ENCODE data around the gene CDK14.

The CDK14 gene

DNA sequence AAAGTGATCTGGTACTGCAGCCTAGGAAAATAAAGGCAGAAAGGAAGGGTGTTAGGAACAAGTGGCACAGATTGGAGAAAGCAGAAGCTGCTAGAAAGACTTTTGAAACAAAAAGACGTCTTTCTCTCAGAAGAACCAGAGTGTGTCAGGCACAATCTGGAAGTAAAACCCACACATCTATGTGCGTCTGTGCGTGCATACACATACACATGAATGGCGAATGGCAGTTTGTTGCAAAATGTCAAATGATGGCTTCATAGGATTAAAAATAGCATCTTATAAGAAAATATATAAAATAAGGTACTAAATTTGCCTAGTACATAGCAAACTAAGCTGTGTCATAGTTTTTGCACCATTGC lies 246.3 kb downstream of the CDK14 start:
- peaks cover 11% of the 10 kb centered on the region for H3K36me3 Mint-ChIP-seq (ENCODE audit: low read depth)
- H3K27me3 Mint-ChIP-seq, result no peaks in the 10 kb centered on the region
- H3K4me3 Mint-ChIP-seq, result no peak overlapping the region
- no peak overlapping the region for H3K27ac Mint-ChIP-seq
- intact Hi-C loops (cut with micrococcal nuclease), result no loop called here
- peaks cover 5% of the 10 kb centered on the region for H3K4me1 Mint-ChIP-seq (ENCODE audit: low read depth)
- peaks cover 18% of the 10 kb centered on the region for H3K9me3 Mint-ChIP-seq

DNA sequence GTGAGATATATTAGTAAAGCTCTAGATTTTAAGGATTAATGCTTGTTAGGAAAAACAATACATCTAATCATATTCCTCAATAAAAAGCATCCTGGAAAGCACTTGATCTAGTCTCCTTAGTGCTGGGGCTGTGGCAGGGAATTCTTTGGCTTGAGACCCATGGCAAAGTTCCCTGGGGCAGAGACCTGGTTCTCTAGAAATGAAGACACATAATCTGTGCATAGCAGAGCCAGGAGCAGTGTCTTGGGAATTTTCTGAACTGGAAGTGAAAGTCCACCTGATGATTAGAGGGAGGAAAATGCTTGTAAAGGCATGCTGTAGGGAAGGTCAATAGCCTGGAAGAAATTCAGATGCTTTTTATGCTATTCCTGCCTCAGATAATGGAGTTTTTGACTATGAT lies 247.4 kb downstream of the CDK14 start:
- H3K4me3 Mint-ChIP-seq, result no peak overlapping the region
- H3K27ac Mint-ChIP-seq, result no peak overlapping the region
- H3K36me3 Mint-ChIP-seq (ENCODE audit: low read depth), result peaks cover 6% of the 10 kb centered on the region
- H3K4me1 Mint-ChIP-seq (ENCODE audit: low read depth), result peaks cover 5% of the 10 kb centered on the region
- intact Hi-C loops (cut with micrococcal nuclease), result no loop called here
- no peaks in the 10 kb centered on the region for H3K27me3 Mint-ChIP-seq
- peaks cover 8% of the 10 kb centered on the region for H3K9me3 Mint-ChIP-seq

DNA sequence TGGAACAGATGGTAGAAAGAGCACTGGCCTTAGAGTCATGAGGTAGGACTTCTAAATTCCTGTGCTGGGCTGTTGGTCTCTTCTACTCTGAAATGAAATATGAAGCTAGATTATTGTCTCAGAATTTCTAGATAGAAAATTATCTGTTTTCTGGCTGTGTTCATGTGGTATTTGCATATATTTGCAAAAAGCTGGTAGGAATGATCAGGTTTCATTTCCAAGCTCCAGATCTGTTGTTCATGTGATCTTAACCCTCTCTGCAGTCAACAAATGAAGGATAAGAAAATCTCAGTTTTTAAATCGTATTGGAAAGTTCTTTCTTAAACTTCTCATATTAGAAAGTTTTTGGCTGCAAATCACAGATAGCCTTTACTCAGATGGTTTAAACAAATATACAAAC lies 248.3 kb downstream of the CDK14 start:
- peaks cover 5% of the 10 kb centered on the region for H3K4me1 Mint-ChIP-seq (ENCODE audit: low read depth)
- H3K27me3 Mint-ChIP-seq, result no peaks in the 10 kb centered on the region
- no peak overlapping the region for H3K4me3 Mint-ChIP-seq
- H3K36me3 Mint-ChIP-seq (ENCODE audit: low read depth), result no peaks in the 10 kb centered on the region
- H3K9me3 Mint-ChIP-seq, result no peaks in the 10 kb centered on the region
- H3K27ac Mint-ChIP-seq, result no peak overlapping the region
- intact Hi-C loops (cut with micrococcal nuclease), result no loop called here

DNA sequence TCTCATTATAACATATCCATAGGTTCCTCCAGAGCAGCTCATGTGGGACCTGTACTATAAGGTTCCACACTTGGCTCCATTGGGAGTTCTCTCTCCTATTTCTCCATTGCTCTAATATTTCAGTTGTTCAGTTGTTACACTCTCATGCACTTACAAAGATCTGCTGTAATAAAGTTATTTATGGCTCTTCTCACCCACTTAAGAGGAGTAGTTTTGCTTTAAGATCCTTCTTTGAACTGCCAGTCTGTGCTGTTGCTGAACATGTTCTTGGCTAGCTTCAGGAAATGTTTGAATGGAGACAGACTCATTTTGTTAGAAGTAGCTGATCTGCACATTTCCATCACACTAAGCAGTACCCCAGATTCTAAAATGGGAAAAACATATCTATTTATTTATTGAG lies 250.1 kb downstream of the CDK14 start:
- Mint-ChIP-seq H3K36me3 (ENCODE audit: low read depth) (no peaks in the 10 kb centered on the region), H3K9me3 (no peaks in the 10 kb centered on the region), H3K27me3 (no peaks in the 10 kb centered on the region), H3K4me1 (ENCODE audit: low read depth) (peaks cover 5% of the 10 kb centered on the region), H3K27ac (no peak overlapping the region), H3K4me3 (no peak overlapping the region)
- intact Hi-C loops (cut with micrococcal nuclease), result no loop called here

DNA sequence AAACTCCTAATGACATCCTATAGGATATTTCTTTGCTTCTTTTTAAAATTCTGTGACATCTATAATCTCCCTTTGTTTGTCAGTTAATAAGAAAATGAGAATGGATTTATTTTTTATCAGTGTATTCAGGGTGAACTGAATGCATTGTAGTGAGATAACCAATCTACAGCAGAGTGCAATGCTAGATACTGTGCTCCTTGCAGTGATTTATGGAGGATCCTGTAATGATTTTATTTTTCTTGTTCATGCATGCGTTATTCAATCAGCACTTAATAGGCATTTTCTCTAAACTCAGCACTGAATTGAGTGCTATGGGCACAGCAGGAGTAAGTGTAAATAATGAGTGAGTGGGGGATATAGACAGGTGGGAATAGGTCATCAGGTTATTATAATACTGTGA lies 253.9 kb downstream of the CDK14 start:
- intact Hi-C loops (cut with micrococcal nuclease), result no loop called here
- Mint-ChIP-seq H3K36me3 (ENCODE audit: low read depth) (no peaks in the 10 kb centered on the region), H3K27me3 (no peaks in the 10 kb centered on the region), H3K9me3 (no peaks in the 10 kb centered on the region), H3K27ac (no peak overlapping the region), H3K4me1 (ENCODE audit: low read depth) (no peaks in the 10 kb centered on the region), H3K4me3 (no peak overlapping the region)

DNA sequence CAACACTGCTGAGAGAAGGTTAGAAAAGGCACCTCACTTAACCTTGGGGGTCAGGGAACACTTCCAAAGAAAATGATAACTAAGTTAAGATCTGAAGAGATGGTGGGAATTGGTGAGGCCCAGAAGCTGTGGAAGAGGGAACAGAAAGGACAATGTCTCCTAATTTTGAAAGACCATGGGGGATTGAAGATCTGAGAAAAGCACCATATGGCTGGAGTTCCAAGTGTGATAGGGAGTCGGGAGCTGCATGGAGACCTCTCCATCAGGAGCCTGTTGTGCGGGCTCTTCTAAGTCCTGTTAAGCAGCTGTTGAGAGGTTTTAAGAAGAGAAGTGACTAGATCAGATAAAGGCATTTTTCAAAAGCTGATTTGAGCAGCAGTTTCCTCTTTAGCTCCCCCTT lies 254.3 kb downstream of the CDK14 start:
- intact Hi-C loops (cut with micrococcal nuclease), result no loop called here
- H3K4me1 Mint-ChIP-seq (ENCODE audit: low read depth), result no peaks in the 10 kb centered on the region
- H3K36me3 Mint-ChIP-seq (ENCODE audit: low read depth), result no peaks in the 10 kb centered on the region
- no peak overlapping the region for H3K27ac Mint-ChIP-seq
- no peaks in the 10 kb centered on the region for H3K27me3 Mint-ChIP-seq
- no peaks in the 10 kb centered on the region for H3K9me3 Mint-ChIP-seq
- H3K4me3 Mint-ChIP-seq, result no peak overlapping the region

DNA sequence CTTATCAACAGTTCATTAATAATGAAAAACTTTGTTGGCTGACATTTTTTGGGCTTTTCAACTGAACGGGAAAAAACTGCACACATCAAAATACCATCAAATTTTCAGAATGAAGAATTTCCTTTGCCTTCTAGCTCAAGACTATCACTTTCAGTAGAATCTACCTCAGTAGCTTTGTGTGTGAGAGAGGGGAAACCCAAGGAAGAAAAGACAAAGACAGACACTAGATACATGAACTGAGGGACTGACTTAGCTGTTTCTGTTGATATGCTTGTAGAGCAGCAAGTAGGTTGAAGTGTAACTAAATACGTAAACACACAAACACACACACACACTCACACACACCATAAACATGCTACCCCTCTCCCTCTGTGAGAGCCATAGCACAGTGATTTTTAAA lies 257.1 kb downstream of the CDK14 start:
- Mint-ChIP-seq H3K27me3 (no peaks in the 10 kb centered on the region), H3K36me3 (ENCODE audit: low read depth) (no peaks in the 10 kb centered on the region), H3K4me3 (no peak overlapping the region), H3K27ac (no peak overlapping the region), H3K4me1 (ENCODE audit: low read depth) (no peaks in the 10 kb centered on the region), H3K9me3 (no peaks in the 10 kb centered on the region)
- intact Hi-C loops (cut with micrococcal nuclease), result no loop called here

DNA sequence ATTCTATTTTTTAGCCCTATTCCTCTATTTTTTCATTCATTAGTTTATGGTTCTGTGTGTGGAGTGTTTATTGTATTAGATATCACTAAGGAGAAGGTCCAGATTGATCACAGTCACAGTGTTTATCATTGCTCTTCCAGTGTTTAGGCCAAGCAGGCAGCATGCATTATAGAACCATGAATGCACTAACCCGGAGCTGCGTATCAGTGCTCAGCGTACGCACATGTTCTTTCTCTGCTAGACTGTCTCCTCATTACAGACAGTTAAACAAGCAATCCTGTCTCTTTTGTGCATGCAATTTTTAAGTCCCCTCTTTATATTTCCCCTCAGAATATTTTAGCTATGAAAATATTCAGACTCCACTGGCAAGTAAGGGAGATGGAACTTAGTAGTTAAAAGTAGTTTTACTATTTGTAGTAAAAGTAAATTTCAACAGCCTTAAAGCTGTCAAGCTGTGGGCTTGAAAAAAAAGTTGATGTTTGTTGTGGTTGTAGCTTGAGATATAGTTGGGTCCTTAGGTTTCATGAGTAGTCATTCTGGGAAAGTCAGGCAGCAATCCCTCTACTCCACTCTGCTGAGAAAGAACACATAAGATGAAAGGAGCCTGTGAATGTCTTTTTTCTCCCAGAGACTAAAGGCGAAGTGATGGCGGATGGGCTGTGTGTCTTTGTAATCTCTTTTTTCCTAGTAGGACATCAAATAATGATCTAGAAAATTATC lies 260.4 kb downstream of the CDK14 start:
- H3K9me3 Mint-ChIP-seq, result no peaks in the 10 kb centered on the region
- H3K4me1 Mint-ChIP-seq (ENCODE audit: low read depth), result no peaks in the 10 kb centered on the region
- intact Hi-C loops (cut with micrococcal nuclease), result no loop called here
- no peaks in the 10 kb centered on the region for H3K27me3 Mint-ChIP-seq
- H3K36me3 Mint-ChIP-seq (ENCODE audit: low read depth), result no peaks in the 10 kb centered on the region
- no peak overlapping the region for H3K27ac Mint-ChIP-seq
- H3K4me3 Mint-ChIP-seq, result no peak overlapping the region

DNA sequence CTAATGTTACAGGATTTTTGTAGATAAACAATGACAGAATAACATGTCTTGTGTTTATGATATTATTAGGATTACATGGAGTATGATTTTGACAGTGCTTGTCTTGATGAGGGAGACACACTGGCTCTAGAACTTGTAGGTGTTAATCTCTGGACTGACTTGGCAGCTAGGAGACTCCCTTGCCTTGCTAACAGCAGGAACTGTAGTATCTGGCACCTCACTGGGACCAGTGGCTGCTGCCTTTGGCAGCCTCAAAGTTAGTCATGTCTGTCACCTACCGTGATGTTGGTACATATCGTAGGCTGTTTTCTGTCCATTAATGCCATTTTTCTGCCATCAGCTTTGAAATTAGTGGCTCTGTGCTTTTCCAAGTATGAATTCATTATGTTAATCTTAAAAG lies 261.5 kb downstream of the CDK14 start:
- Mint-ChIP-seq H3K9me3 (no peaks in the 10 kb centered on the region), H3K27me3 (no peaks in the 10 kb centered on the region), H3K27ac (no peak overlapping the region), H3K36me3 (ENCODE audit: low read depth) (no peaks in the 10 kb centered on the region), H3K4me3 (no peak overlapping the region), H3K4me1 (ENCODE audit: low read depth) (no peaks in the 10 kb centered on the region)
- intact Hi-C loops (cut with micrococcal nuclease), result no loop called here

DNA sequence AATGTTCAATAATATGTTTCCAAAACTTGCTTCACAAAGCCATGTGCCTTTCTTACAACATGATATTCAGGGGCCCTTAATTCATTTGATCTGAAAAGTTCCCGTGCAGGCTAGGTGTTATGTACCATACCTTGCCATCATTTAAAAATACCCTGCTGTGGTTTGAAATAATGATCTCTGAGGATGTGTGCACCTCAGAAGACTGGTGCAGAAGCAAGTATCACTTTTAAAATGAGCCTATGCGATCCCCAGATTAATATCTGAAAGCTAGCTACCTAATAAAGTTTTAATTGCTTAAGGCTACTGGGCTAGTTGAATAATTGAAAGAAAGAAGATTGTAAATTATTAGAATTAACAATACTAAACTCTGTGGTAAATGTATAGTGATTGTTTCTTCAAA lies 262.4 kb downstream of the CDK14 start:
- no peak overlapping the region for H3K4me3 Mint-ChIP-seq
- H3K36me3 Mint-ChIP-seq (ENCODE audit: low read depth), result no peaks in the 10 kb centered on the region
- no peaks in the 10 kb centered on the region for H3K4me1 Mint-ChIP-seq (ENCODE audit: low read depth)
- H3K9me3 Mint-ChIP-seq, result no peaks in the 10 kb centered on the region
- H3K27me3 Mint-ChIP-seq, result no peaks in the 10 kb centered on the region
- intact Hi-C loops (cut with micrococcal nuclease), result no loop called here
- no peak overlapping the region for H3K27ac Mint-ChIP-seq

DNA sequence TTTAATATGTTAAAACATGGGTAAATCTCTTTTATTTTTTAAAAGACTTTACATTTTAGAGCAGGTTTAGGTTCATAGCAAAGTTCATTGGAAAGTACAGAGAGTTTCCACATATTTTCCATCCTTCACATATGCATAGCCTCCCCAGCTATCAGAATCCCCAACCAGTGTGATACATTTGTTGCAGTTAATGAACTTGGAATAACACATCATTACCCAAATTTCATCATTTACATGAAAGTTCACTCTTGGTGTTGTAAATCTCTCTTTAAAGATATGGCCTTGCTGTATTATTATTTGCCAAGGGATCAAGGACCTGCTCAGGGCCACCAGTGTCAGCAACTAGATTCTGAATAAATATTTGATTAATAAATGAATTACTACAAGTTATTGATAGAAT lies 263.4 kb downstream of the CDK14 start:
- Mint-ChIP-seq H3K36me3 (ENCODE audit: low read depth) (no peaks in the 10 kb centered on the region), H3K27ac (no peak overlapping the region), H3K27me3 (no peaks in the 10 kb centered on the region), H3K9me3 (no peaks in the 10 kb centered on the region), H3K4me3 (no peak overlapping the region), H3K4me1 (ENCODE audit: low read depth) (no peaks in the 10 kb centered on the region)
- intact Hi-C loops (cut with micrococcal nuclease), result no loop called here

DNA sequence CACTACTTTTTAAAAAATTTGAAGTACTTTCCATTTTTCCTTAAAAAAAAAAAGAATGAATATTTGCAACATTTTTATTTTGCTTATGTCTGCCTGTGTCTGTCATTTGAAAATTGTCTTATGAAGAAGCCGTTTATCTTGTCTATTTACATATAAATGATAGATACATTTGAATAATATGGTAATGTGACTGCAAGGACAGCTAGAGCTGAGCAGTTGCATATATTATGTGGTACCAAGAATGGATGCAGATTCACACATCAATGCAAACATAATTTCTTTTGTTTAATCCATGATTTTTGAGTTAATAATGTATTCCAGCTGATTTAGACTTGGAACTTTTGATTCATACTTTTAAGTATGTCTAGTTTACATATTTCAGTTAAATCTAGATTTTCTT lies 268.0 kb downstream of the CDK14 start:
- intact Hi-C loops (cut with micrococcal nuclease), result no loop called here
- no peaks in the 10 kb centered on the region for H3K4me1 Mint-ChIP-seq (ENCODE audit: low read depth)
- H3K4me3 Mint-ChIP-seq, result no peak overlapping the region

DNA sequence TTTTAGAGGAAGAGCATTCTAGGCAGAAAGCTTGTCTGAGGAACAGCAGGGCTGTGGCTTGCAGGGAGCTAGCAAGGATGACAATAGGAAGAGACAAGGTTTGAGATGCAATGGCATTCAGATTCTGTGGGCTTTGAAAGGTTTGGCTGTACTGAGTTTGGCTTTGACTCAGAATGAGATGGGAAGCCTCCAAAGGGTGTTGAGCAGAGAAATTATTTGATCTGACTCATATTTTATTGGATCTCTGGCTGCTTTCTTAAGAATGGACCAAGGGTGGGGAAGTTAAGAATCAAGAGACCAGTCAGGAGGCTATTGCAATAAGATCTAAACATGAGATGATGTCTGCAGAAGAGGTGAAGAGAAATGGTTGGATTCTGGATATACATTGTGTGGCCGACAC lies 273.2 kb downstream of the CDK14 start:
- H3K9me3 Mint-ChIP-seq, result no peaks in the 10 kb centered on the region
- H3K27me3 Mint-ChIP-seq, result no peaks in the 10 kb centered on the region
- intact Hi-C loops (cut with micrococcal nuclease), result no loop called here
- no peak overlapping the region for H3K27ac Mint-ChIP-seq
- H3K36me3 Mint-ChIP-seq (ENCODE audit: low read depth), result no peaks in the 10 kb centered on the region
- H3K4me1 Mint-ChIP-seq (ENCODE audit: low read depth), result no peaks in the 10 kb centered on the region
- no peak overlapping the region for H3K4me3 Mint-ChIP-seq

More for the DNA sequence above, 268.0 kb downstream of the CDK14 start:
- no peak overlapping the region for H3K27ac Mint-ChIP-seq
- H3K27me3 Mint-ChIP-seq, result no peaks in the 10 kb centered on the region
- H3K36me3 Mint-ChIP-seq (ENCODE audit: low read depth), result no peaks in the 10 kb centered on the region
- H3K9me3 Mint-ChIP-seq, result no peaks in the 10 kb centered on the region

DNA sequence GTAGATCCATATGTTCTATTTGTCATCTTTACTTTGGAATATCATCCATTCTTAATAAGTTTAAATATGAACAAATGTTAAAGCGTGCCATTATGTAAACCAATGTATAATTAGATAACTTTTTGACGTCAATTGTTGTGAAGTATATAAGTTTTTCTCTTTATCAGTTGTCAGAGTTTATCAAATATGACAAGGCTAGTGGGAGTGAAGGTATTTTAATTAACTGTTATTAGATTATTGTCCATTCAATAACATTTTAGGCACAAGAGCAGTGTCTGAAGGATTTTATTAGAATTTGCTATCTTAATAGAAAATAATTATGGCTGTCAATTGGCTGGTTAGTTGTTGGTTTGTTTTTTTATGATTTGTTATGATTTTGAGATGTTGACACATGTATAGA lies 280.6 kb downstream of the CDK14 start:
- peaks cover 8% of the 10 kb centered on the region for H3K9me3 Mint-ChIP-seq
- no peaks in the 10 kb centered on the region for H3K36me3 Mint-ChIP-seq (ENCODE audit: low read depth)
- H3K27me3 Mint-ChIP-seq, result no peaks in the 10 kb centered on the region

DNA sequence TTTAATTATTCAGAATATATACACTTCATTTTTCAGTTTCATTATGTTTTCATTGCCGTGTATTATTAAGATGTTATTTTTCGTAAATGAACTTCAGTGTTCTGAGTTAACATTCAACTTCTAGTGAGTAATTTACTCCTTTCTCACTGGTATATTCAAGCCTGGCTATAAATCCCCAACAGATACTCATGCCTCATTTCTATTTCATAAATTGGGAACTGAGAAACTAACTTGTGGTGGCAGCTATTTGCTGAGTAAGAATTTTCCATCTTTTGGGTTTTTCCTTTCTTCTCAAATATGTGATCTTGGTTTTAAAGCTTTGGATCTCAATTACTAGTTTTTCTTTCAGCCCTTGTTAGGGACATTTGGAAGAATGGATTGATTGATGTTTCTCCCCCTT lies 281.1 kb downstream of the CDK14 start:
- intact Hi-C loops (cut with micrococcal nuclease), result no loop called here
- H3K27ac Mint-ChIP-seq, result no peak overlapping the region

More for the DNA sequence above, 280.6 kb downstream of the CDK14 start:
- H3K4me1 Mint-ChIP-seq (ENCODE audit: low read depth), result peaks cover 6% of the 10 kb centered on the region
- H3K4me3 Mint-ChIP-seq, result no peak overlapping the region
- intact Hi-C loops (cut with micrococcal nuclease), result no loop called here
- H3K27ac Mint-ChIP-seq, result no peak overlapping the region

More for the DNA sequence above, 281.1 kb downstream of the CDK14 start:
- no peaks in the 10 kb centered on the region for H3K36me3 Mint-ChIP-seq (ENCODE audit: low read depth)
- H3K27me3 Mint-ChIP-seq, result no peaks in the 10 kb centered on the region
- H3K4me1 Mint-ChIP-seq (ENCODE audit: low read depth), result peaks cover 6% of the 10 kb centered on the region
- H3K9me3 Mint-ChIP-seq, result peaks cover 8% of the 10 kb centered on the region
- no peak overlapping the region for H3K4me3 Mint-ChIP-seq

All from dendritic cell treated with granulocyte-macrophage colony-stimulating factor and Interleukin-4, amounts not matched to agents 40 ng/mL and 50 ng/mL, for 4 days (primary cell).